K562 (cell line): ENCODE data around the gene SAT2. TPM values are rescaled to one million over a fixed set of nuclear protein-coding genes. Genes with fewer than 3 reads are reported as not detected.
A peak's percentile ranks its signal among the peaks of the same experiment; 100 is the strongest.

Experiments
- ATAC-seq: fragments of 200-7000 bp; cut with Tn5 transposase; 3 replicates; pipeline ENCODE4 v1.9.1; 2020; ENCODE audit warnings: moderate library complexity
- BruUV-seq: library from RNA; stranded (reverse); fragments of 400-500 nt; replicated peaks from 2 replicates; lab custom pipeline; 2021; lab: Mats Ljungman, UMichigan
- CTCF ChIA-PET: fragments of 300-600 bp; formaldehyde crosslinking; extraction: SDS; loops from one replicate; lab custom pipeline; 2021; ENCODE audit warnings: low intra/inter-chr PET ratio; lab: Yijun Ruan, JAX
- POLR2A ChIA-PET: fragments of 300-600, 350-650 bp; sonication (Branson Sonifier 250); formaldehyde crosslinking; extraction: SDS; loops from one replicate; lab custom pipeline; 2021; ENCODE audit warnings: antibody characterized with exemption, inconsistent platforms; lab: Yijun Ruan, JAX
- DNase-seq, 4 experiments: peaks; one replicate each; pipeline versions ENCODE4 v3.0.0 to v3.0.0-alpha.2; 2011 to 2018; ENCODE audit warnings: low spot score in 3 of 4, mixed read lengths in 3 of 4; ENCODE audit errors: extremely low read depth in 1 of 4
- FAIRE-seq: peaks from 2 replicates; lab custom pipeline; 2011; peaks lifted over from hg19 to GRCh38; lab: Jason Lieb, UNC
- H2AFZ ChIP-seq: 2 replicates; pipeline ENCODE4 v1.6.0; 2011; ENCODE audit warnings: low read depth, low read length, control low read depth, inconsistent platforms
- H3K27ac ChIP-seq: fragments of 200-600 bp; 3 replicates; pipeline ENCODE4 v1.8.0; 2011; ENCODE audit warnings: low read depth, mild to moderate bottlenecking, control low read depth, inconsistent platforms, low read length, moderate library complexity, mixed read lengths; ENCODE audit errors: extremely low read depth
- H3K27me3 ChIP-seq, 2 experiments: fragments of 300-600 bp in 1 of 2; 2 replicates in 1 of 2; 3 replicates in 1 of 2; pipeline versions ENCODE4 v1.6.0 to v1.8.0; 2011; ENCODE audit warnings: inconsistent platforms in 2 of 2, low read length in 2 of 2, mild to moderate bottlenecking in 1 of 2, mixed read lengths in 1 of 2, moderate library complexity in 1 of 2; ENCODE audit not compliant: control insufficient read depth in 2 of 2, insufficient read depth in 2 of 2
- H3K36me3 ChIP-seq: fragments of 300-600 bp; 3 replicates; pipeline ENCODE4 v1.8.0; 2011; ENCODE audit warnings: mild to moderate bottlenecking, low read length, inconsistent platforms; ENCODE audit not compliant: control insufficient read depth, insufficient read depth
- H3K4me1 ChIP-seq, 2 experiments: fragments of 200-600 bp in 1 of 2; replicated peaks in 1 of 2; 2 replicates in 1 of 2; 3 replicates in 1 of 2; pipeline versions ENCODE4 v1.5.1 to v1.8.0; 2011; ENCODE audit warnings: inconsistent platforms in 2 of 2, low read length in 2 of 2, mild to moderate bottlenecking in 1 of 2, mixed read lengths in 1 of 2, moderate library complexity in 1 of 2; ENCODE audit not compliant: control insufficient read depth in 2 of 2, insufficient read depth in 2 of 2
- H3K4me2 ChIP-seq: 2 replicates; pipeline ENCODE4 v1.6.1; 2011; ENCODE audit warnings: low read length, control low read depth, inconsistent platforms, mixed read lengths; ENCODE audit not compliant: insufficient read depth
- H3K4me3 ChIP-seq: fragments of 200-600 bp; sonication (generic), shearing (Covaris generic); 2 replicates; pipeline ENCODE4 v1.5.1; 2016; ENCODE audit warnings: control low read depth, inconsistent platforms
- H3K79me2 ChIP-seq: fragments of 200-600 bp; 3 replicates; pipeline ENCODE4 v1.8.0; 2011; ENCODE audit warnings: low read length, inconsistent platforms; ENCODE audit not compliant: control insufficient read depth, insufficient read depth
- H3K9ac ChIP-seq, 2 experiments: 2 replicates each; pipeline versions ENCODE4 v1.6.0 to v1.6.1; 2011; ENCODE audit warnings: low read depth in 2 of 2, low read length in 2 of 2, control low read depth in 1 of 2, inconsistent platforms in 1 of 2, mild to moderate bottlenecking in 1 of 2, mixed read lengths in 1 of 2; ENCODE audit not compliant: insufficient read depth in 1 of 2
- H3K9me1 ChIP-seq: one replicate; pipeline ENCODE4 v1.6.0; 2011; ENCODE audit warnings: inconsistent platforms, mild to moderate bottlenecking, low read length, moderate library complexity; ENCODE audit not compliant: control insufficient read depth, insufficient read depth
- H3K9me3 ChIP-seq: replicated peaks from 2 replicates; pipeline ENCODE4 v1.5.1; 2011; ENCODE audit warnings: low read depth, low read length, inconsistent platforms; ENCODE audit not compliant: control insufficient read depth, insufficient read depth
- H4K20me1 ChIP-seq: replicated peaks from 2 replicates; pipeline ENCODE4 v1.6.1; 2011; ENCODE audit warnings: low read length, inconsistent platforms, mixed read lengths; ENCODE audit not compliant: control insufficient read depth, insufficient read depth
- EGR1 ChIP-seq: fragments of 450-650 bp; conservative IDR thresholded peaks from 2 replicates; pipeline ENCODE4 v1.6.1; 2017; ENCODE audit warnings: mild to moderate bottlenecking
- NR2C1 ChIP-seq, 2 experiments: fragments of 450-650 bp; IDR thresholded peaks; 2 replicates each; pipeline ENCODE4 v1.6.1; 2017; ENCODE audit warnings: mild to moderate bottlenecking in 2 of 2, antibody characterized with exemption in 1 of 2, inconsistent platforms in 1 of 2, missing compliant biosample characterization in 1 of 2, missing genetic modification characterization in 1 of 2
- NR2C2 ChIP-seq, 2 experiments: fragments of 200-800 bp in 1 of 2; sonication (Bioruptor generic) in 1 of 2; sonication (generic) in 1 of 2; formaldehyde crosslinking in 1 of 2; IDR thresholded peaks; 2 replicates each; pipeline versions ENCODE4 v1.6.1 to v1.8.0; 2016 to 2022; ENCODE audit warnings: mild to moderate bottlenecking in 1 of 2, missing compliant biosample characterization in 1 of 2, missing genetic modification characterization in 1 of 2, missing genetic modification reagents in 1 of 2
- SAP30 ChIP-seq: fragments of 200-600 bp; sonication (generic); IDR thresholded peaks from 2 replicates; pipeline ENCODE4 v1.6.1; 2012; ENCODE audit warnings: borderline replicate concordance, low read depth, mild to moderate bottlenecking, moderate library complexity, low read length, control low read depth, inconsistent platforms; ENCODE audit not compliant: insufficient read depth, poor library complexity, severe bottlenecking
- WGBS: fragments of 100-300 bp; shearing (Covaris generic); methylation state at CpG from one replicate; pipeline ENCODE4 v1.1.6; 2016; ENCODE audit warnings: low coverage, mixed read lengths; ENCODE audit not compliant: insufficient coverage; ENCODE audit errors: missing lambda C conversion rate; 5-methylcytosine and 5-hydroxymethylcytosine counted together
- in situ Hi-C: fragments of 300-500 bp; cut with MboI; formaldehyde crosslinking; loops from 4 replicates; pipeline ENCODE4 v1.15.0; 2018; ENCODE audit warnings: inconsistent platforms, mixed read lengths
- intact Hi-C: fragments of 100-400 bp; cut with micrococcal nuclease; formaldehyde crosslinking; loops from 2 replicates; pipeline ENCODE4 v1.14.2; 2022
- polyA plus RNA-seq, 8 experiments: library from polyadenylated mRNA; depleted of rRNA in 4 of 8; stranded (reverse) in 5 of 8; unstranded in 3 of 8; fragments of >200 nt; fragmentation: Nextera tagmentation in 2 of 8; fragmentation: Illumina TruSeq in 1 of 8; extraction: Ambion mirVana in 2 of 8; extraction: Trizol in 1 of 8; gene quantifications; 2 replicates each; pipeline versions ENCODE4 v1.2.1 to v1.2.3, GENCODE V29; 2011 to 2014; ENCODE audit warnings: inconsistent platforms in 1 of 8, missing spikeins in 1 of 8
- total RNA-seq, 7 experiments: library from RNA; depleted of rRNA in 6 of 7; stranded (reverse); fragments of >200 nt in 6 of 7; fragmentation: Illumina TruSeq in 2 of 7; extraction: Trizol in 2 of 7; gene quantifications; 2 replicates each; pipeline versions ENCODE4 v1.2.1 to v1.2.3, GENCODE V29; 2011 to 2021; ENCODE audit warnings: low replicate concordance in 1 of 7

The SAT2 gene
- total and polyA plus RNA-seq, 9 of the 15 experiments (the other 6 are each of a cell fraction or from before 2014, with no cell fraction given) = 2.0 to 8.0 (median 5.3) TPM

DNA sequence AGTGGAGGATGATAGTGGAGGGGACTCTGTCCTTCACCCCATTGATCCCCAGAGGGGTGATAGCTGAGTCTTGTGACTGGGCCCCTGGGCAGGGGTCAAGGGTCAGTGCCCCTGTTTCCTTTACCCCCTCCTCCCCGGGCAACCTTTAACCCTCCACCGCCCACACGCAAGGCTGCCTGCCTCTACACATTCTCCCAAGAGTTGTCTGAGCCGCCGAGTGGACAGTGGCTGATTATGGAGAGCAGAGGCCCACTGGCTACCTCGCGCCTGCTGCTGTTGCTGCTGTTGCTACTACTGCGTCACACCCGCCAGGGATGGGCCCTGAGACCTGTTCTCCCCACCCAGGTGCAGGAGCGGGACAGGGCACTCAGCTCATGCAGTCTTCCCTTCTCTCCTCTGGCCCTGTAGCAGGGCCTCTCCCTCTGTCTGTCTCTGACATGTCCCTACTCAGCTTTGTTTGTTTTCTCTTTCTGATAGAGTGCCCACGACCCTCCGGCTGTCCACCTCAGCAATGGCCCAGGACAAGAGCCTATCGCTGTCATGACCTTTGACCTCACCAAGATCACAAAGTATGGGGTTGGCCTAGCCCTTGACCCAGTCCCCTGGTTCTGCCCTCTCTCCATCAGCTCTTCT lies 2.4 kb upstream of the SAT2 start, which contains the start of gene SHBG:
Gene SHBG, plus strand, starts transcription at position 197 of the 633 bp plus-strand sequence. Its CDS starts 38 bp downstream, at position 235.
- Histone ChIP-seq H3K4me2 (no peak within 1 kb of the TSS), H3K27me3 (no peaks in the 10 kb centered on the region), H2AFZ (no peak within 1 kb of the TSS), H3K9me1 (no peaks in the 10 kb centered on the region), H3K79me2 (no peaks in the 10 kb centered on the region), H4K20me1 (no peaks in the 10 kb centered on the region), H3K4me1 (peaks cover 0 to 20% of the 10 kb centered on the region in 2 experiments; a peak in 4 of 5 replicates), H3K4me3 (no peak within 1 kb of the TSS), H3K36me3 (no peaks in the 10 kb centered on the region), H3K9me3 (no peaks in the 10 kb centered on the region), H3K27ac (no peak within 1 kb of the TSS), H3K9ac (no peak within 1 kb of the TSS; a peak in 1 of 4 replicates)
- DNase-seq (no peak), ATAC-seq (no peak), FAIRE-seq (no peak)
- no TSS peak for BruUV-seq
- CTCF ChIA-PET = no interaction called here
- in situ Hi-C loops (loop anchor here (5.0 kb wide), 1 partner anchor 57 kb away; the partner anchor contains the start of genes TP53 and WRAP53), intact Hi-C loops (no loop called here)
- POLR2A ChIA-PET = interaction anchor here (0.6 to 2.6 kb wide), 4 partner anchors 20 to 387 kb away, joined by 3 to 19 read pairs (median 6); partner anchors contain the start of genes ATP1B2 and TP53
- 59% methylated on average over 10 of the region's 13 CpGs for WGBS
- TF ChIP-seq SAP30 (no peak), EGR1 (peak; percentile 57; the same call in 1 of the 2 replicates), NR2C2 (CRISPR knock-in tag; IDR thresholded peaks at IDR 0.05) (peak; percentile 56; the same call in 1 of the 2 replicates), NR2C2 (tag; IDR thresholded peaks at IDR 0.05) (peak; percentile 66), NR2C1 (IDR thresholded peaks at IDR 0.05) (peak; percentile 53; the same call in 1 of the 2 replicates), NR2C1 (tag; IDR thresholded peaks at IDR 0.05) (peak; percentile 44)
